Hepatocyte (in vitro differentiated cells): ENCODE data around the gene MZT2B.
"Not testable (repeated sequence)": the region's sequence is repeated elsewhere in the genome, so short reads cannot be mapped to it uniquely, and the experiment has no call there.

ENCODE experiments used
- EZH2 ChIP-seq: fragments of 200-600 bp; sonication (generic); IDR thresholded peaks from 2 replicates; pipeline ENCODE4 v1.6.1; 2016; ENCODE audit warnings: antibody characterized with exemption, mild to moderate bottlenecking, borderline replicate concordance
- TF ChIP-seq, protein P1 (sequence below): fragments of 200-600 bp; sonication (generic); IDR thresholded peaks from 2 replicates; pipeline ENCODE4 v1.5.1; 2016; ENCODE audit warnings: antibody characterized with exemption, mild to moderate bottlenecking; ENCODE audit not compliant: poor library complexity

DNA sequence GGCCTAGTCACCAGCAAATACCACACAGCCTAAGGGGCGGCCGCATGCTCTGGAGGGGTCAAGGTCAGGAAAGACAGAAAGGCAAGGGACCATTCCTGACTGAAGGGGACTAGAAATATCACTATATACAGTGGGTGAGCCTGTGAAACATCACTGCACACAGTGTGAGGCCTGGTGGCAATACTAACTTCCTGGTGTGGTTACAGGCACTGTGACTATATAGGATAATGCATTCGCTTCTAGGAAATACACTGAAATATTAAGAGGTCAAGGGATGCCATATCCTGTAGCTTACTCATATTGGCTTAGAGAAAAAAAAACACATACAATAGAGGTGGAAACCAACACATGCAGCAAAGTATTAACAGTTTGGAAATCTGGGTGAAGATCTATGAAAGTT lies 12.9 kb upstream of the MZT2B start:
- TF ChIP-seq, protein P1, sequence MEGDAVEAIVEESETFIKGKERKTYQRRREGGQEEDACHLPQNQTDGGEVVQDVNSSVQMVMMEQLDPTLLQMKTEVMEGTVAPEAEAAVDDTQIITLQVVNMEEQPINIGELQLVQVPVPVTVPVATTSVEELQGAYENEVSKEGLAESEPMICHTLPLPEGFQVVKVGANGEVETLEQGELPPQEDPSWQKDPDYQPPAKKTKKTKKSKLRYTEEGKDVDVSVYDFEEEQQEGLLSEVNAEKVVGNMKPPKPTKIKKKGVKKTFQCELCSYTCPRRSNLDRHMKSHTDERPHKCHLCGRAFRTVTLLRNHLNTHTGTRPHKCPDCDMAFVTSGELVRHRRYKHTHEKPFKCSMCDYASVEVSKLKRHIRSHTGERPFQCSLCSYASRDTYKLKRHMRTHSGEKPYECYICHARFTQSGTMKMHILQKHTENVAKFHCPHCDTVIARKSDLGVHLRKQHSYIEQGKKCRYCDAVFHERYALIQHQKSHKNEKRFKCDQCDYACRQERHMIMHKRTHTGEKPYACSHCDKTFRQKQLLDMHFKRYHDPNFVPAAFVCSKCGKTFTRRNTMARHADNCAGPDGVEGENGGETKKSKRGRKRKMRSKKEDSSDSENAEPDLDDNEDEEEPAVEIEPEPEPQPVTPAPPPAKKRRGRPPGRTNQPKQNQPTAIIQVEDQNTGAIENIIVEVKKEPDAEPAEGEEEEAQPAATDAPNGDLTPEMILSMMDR: not testable (repeated sequence)
- not testable (repeated sequence) for TF ChIP-seq EZH2
